ENCODE results near the gene STPG4.

DNA sequence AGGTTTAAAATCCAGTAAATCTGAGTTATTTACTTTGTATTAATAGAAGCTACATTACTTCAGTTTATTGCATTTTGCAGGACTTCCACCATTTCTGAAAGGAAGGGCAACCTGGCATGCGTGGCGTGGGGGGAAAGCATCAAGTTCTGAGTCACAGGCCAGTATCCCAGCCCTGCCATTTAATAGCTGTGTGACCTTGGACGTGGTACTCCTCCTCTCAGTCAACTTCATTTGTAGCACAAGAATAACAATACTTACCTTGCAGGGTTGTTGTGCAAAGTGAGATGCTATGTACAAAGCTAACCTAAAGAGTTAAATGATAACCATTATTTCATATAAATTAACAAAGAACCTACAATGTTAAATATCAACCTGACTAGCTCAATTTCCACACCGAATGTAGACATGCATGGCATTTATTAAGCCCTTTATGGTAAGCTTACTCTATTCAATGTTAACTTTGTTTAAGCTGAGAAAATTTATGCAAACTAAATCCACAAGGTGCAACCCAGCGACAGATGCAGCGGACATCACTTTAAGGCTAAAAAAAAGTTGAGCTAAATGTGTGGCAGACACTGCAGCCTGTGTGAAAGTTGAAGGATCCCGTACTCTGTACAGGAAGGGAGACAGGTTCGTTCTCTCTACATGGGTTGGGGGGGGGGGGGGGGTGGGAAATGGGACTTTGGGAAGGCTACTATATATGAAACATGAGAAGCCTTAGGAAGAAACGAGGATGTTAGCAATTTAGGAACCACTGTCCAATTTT is 17.2 kb upstream of the STPG4 start:
- no peak for TF ChIP-seq CTCF (IDR thresholded peaks at IDR 0.05; ENCODE audit: low read length)
- no peak for TF ChIP-seq EZH2phosphoT487 (IDR thresholded peaks at IDR 0.05; ENCODE audit: low read length)
- no peak for TF ChIP-seq EZH2 (optimal IDR thresholded peaks at IDR 0.05; ENCODE audit: low read depth, low read length)

All from MM.1S (cell line).